ENCODE data around the gene ZNF638.

Gene ZNF638

DNA sequence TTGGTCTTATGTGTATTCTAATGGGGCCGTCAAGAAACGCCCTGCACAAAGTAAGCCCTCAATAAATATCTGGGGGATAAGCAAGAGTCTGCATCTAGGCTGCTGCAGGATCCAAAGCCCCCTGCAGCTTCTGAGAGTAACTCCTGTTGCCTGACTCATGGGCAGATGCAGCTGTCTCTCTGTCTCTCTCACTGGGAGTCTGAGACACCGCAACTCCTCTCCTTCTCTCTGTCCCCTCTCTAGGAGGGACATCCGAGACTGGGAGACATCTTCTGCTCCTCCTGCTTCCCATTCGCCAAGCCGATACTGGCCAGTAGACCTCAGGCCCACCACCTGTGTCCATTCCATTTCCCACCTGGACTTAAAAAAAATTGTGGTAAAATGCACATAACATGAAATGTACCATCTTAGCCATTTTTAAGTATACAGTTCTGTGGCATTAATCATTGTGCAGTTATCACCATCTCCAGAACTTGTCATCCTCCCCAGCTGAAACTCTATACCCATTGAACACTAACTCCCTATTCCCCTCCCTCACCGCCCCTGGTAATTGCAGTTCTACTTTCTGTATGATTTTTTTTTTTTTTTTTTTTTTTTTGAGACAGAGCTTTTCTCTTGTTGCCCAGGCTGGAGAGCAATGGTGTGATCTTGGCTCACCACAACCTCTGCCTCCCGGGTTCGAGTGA lies 141.9 kb downstream of the ZNF638 start:
- no peak for DNase-seq

- DNase-seq, result no peak
These were observed 142.6 kb downstream of the ZNF638 start for GRCh38 chr2:71474116-71474743.

DNA sequence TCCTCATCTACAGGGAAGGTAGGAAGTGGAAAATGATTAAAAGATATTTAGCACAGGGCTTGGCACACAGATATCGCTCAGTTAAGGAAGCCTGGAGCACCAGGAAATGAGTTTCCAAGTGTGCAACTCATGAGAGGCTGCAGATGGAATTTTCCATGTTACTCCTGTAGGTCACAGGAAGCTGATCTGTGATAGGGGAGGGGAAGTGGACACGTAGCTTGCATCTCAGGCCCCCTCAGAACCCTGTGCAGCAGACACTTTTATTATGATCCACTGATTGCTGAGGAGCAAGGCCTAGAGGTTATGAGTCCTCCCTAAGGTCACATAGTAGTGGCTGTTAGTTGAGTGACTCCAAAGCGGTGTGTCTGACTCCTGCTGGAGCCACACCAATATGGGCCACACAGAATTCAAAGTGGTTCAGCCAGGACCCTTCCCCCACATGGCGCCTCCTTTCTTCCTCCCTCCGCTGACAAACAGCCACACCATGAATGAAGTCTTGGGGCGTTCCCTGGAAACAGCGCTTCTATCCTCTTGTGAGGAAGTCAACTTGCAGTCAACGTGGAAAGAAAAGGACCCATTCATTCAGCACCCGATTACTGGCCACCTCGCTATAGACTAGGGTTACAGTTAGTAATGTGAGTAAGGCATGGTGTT lies 143.3 kb downstream of the ZNF638 start:
- DNase-seq, result no peak

DNA sequence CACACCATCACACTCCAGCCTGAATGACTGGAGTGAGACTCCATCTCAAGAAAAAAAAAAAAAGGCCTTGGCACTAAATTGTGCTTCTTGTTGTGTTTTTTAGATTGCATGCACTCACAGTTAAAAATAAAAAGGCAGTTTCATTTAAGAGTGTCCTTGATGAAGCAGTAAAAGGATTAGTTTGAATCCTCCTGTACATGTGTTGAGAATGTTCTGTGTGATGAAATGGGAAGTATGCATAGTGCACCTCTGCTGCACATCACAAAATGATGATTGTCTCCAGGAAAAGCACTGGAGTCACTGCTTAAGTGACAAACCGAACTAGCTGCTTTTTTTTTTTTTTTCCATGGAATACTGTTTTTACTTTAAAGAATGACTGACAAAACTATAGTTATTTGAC lies 144.9 kb downstream of the ZNF638 start:
- DNase-seq, result no peak

- no peak for DNase-seq
These were observed 145.7 kb downstream of the ZNF638 start for GRCh38 chr2:71477231-71477691.

DNA sequence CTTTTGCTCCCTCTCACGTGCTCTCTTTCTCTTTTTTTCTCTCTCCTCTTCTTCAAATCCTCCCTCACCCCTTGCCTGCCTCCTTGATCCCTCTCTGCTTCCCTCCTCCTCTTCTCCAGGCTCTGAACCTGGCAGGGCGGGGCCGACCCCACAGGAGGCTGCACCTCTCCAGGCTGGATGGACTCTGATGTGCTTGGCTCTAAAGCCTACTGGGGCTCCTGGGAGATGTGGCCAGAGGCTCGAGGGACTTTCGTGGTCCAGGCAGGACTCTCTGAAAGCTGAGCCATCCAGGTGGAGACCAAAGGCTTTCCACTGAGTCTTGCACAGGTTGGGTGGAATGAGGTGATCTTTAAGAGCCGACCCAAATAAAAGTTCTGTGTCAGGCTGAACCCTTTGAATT lies 147.2 kb downstream of the ZNF638 start:
- no peak for DNase-seq

DNA sequence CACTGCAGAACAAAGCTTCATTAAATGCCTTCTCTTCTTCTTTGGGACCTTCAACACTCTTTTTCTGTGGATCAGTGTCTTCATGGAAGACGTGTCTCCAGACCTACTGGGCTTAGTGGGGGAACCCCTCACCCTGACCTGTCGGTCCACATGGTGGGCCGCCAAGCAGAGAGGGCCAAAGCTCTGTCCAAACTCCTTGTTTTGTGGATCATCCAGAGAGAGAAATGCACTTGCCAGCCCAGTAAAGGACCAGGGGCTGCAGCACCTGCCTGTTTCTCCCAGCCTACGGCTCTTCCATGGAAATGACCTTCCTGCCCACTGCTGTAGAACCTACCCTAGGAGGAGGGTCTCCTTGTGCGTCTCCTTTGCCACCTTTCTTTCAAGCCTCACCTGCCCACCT lies 147.7 kb downstream of the ZNF638 start:
- no peak for DNase-seq

- DNase-seq, result no peak
These were observed 149.5 kb downstream of the ZNF638 start for GRCh38 chr2:71481111-71481510.

DNA sequence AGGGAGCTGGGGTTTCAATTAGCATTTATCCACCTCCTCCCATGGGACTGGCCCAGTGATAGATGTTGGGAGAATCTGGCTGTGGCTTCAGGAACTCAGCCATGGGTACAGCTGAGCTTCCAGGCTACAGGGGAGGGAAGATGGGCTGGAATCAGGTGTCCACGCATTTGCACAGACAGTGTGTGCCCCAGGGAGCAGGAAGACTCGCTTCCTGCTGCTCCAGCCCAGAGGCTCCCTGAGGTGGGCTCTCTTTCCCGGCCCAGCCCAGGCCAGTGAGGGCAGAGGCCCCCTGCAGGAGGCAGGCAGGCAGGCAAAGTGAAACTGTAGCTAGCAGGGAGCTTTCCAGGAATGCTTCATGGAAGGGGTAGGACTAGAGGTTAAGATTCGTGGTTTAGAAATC lies 150.5 kb downstream of the ZNF638 start:
- no peak for DNase-seq

DNA sequence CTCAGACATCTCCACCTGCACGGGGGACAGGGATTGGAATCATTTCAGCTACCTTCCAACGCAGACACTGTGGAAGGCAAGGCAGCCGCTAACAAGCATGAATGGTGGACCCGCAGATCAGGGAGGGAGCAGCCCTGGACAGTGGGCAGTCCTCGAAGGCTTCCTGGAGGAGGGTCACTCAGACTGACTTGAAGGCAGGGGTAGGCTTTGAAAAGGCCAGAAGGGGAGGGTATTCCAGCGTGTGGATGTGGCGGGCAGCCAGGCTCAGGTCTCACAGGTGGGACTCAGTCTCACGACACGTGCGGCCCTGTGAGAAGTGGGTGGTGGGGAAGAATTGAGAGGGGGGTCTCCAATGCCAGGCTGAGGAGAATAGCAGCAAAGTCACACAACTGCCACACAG lies 151.7 kb downstream of the ZNF638 start:
- DNase-seq, result no peak

- no peak for DNase-seq
These were observed 152.8 kb downstream of the ZNF638 start for GRCh38 chr2:71484354-71484753.

Data from DMS53 (cell line).